Measurements from ENCODE around the gene ITPRID2.

- TF ChIP-seq CTCF (IDR thresholded peaks at IDR 0.05) (no peak), EP300 (IDR thresholded peaks at IDR 0.05) (no peak), POLR2AphosphoS5 (IDR thresholded peaks at IDR 0.05) (no peak), POLR2A (IDR thresholded peaks at IDR 0.05) (no peak)
Observed at GRCh38 chr2:181972431-181973170, 81.1 kb downstream of the ITPRID2 start.
